H1 (cell line): ENCODE data around the gene SLC6A2. TPM values are rescaled to one million over a fixed set of nuclear protein-coding genes. Genes with fewer than 3 reads are reported as not detected.

Experiments used
- ASH2L ChIP-seq: fragments of 200-600, 300-600 bp; sonication (generic); IDR thresholded peaks from one replicate; pipeline ENCODE4 v1.7.1; 2017; ENCODE audit warnings: low read length
- CBX5 ChIP-seq: fragments of 300-800, 300-1000 bp; sonication (generic); IDR thresholded peaks from 2 replicates; pipeline ENCODE4 v1.7.1; 2016; ENCODE audit warnings: antibody characterized with exemption, low read length, low read depth
- CEBPB ChIP-seq: IDR thresholded peaks from 2 replicates; pipeline ENCODE4 v1.6.1; 2012; ENCODE audit warnings: low read depth, low read length
- JUN ChIP-seq: IDR thresholded peaks from 2 replicates; pipeline ENCODE4 v1.6.1; 2011; ENCODE audit warnings: low read depth, mild to moderate bottlenecking, improper control_type of control experiment, low read length
- MAFK ChIP-seq: IDR thresholded peaks from 2 replicates; pipeline ENCODE4 v1.6.1; 2012; ENCODE audit warnings: low read depth, mild to moderate bottlenecking, improper control_type of control experiment, low read length
- PHF8 ChIP-seq: fragments of 200-600 bp; sonication (generic); conservative IDR thresholded peaks from 2 replicates; pipeline ENCODE4 v1.7.1; 2012; ENCODE audit warnings: low read depth, mild to moderate bottlenecking, inconsistent platforms, low read length, moderate library complexity
- SIN3A ChIP-seq, 2 experiments: IDR thresholded peaks in 1 of 2; conservative IDR thresholded peaks in 1 of 2; 2 replicates each; pipeline ENCODE4 v1.6.1; 2011 to 2012; ENCODE audit warnings: low read length in 2 of 2, improper control_type of control experiment in 1 of 2, low read depth in 1 of 2, mild to moderate bottlenecking in 1 of 2
- SP2 ChIP-seq: IDR thresholded peaks from 2 replicates; pipeline ENCODE4 v1.6.1; 2012; ENCODE audit warnings: mild to moderate bottlenecking, low read length, inconsistent platforms
- TBP ChIP-seq: IDR thresholded peaks from 2 replicates; pipeline ENCODE4 v1.6.1; 2011; ENCODE audit warnings: low read depth, low read length, improper control_type of control experiment
- polyA plus RNA-seq, 7 experiments: library from polyadenylated mRNA; depleted of rRNA in 3 of 7; stranded (reverse) in 5 of 7; unstranded in 2 of 7; fragments of >200 nt in 5 of 7; fragments of 200-250 nt in 2 of 7; gene quantifications; 1 replicate in 5 of 7; 2 replicates in 1 of 7; 4 replicates in 1 of 7; pipeline versions ENCODE4 v1.2.1 to v1.2.3, GENCODE V29; 2011 to 2013; ENCODE audit warnings: missing spikeins in 2 of 7, mixed read lengths in 2 of 7
- total RNA-seq: library from RNA; stranded (reverse); fragmentation: NEBNext Ultra II Directional; extraction: Animal tissue kit (Norgen Biotek cat#: 25700); gene quantifications from 2 replicates; pipeline ENCODE4 v1.2.1, GENCODE V29; 2021
- TF ChIP-seq, protein P1 (sequence below): fragments of 300-600 bp; sonication (generic); IDR thresholded peaks from 2 replicates; pipeline ENCODE4 v1.7.1; 2012; ENCODE audit warnings: low read length, moderate library complexity, mild to moderate bottlenecking, inconsistent platforms; ENCODE audit not compliant: insufficient replicate concordance

The SLC6A2 gene
- total and polyA plus RNA-seq, 2 of the 8 experiments (the other 6 are each of a cell fraction or from before 2014, with no cell fraction given), result 0.35 TPM; not detected in 1

DNA sequence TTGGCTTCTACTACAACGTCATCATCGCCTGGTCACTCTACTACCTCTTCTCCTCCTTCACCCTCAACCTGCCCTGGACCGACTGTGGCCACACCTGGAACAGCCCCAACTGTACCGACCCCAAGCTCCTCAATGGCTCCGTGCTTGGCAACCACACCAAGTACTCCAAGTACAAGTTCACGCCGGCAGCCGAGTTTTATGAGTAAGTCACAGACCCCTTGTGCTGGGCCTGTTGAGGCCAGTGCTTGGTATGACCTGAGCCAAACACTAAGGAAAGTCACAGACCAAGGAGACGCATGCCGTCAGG is 16.1 kb downstream of the SLC6A2 start (continued):
- TF ChIP-seq, protein P1, sequence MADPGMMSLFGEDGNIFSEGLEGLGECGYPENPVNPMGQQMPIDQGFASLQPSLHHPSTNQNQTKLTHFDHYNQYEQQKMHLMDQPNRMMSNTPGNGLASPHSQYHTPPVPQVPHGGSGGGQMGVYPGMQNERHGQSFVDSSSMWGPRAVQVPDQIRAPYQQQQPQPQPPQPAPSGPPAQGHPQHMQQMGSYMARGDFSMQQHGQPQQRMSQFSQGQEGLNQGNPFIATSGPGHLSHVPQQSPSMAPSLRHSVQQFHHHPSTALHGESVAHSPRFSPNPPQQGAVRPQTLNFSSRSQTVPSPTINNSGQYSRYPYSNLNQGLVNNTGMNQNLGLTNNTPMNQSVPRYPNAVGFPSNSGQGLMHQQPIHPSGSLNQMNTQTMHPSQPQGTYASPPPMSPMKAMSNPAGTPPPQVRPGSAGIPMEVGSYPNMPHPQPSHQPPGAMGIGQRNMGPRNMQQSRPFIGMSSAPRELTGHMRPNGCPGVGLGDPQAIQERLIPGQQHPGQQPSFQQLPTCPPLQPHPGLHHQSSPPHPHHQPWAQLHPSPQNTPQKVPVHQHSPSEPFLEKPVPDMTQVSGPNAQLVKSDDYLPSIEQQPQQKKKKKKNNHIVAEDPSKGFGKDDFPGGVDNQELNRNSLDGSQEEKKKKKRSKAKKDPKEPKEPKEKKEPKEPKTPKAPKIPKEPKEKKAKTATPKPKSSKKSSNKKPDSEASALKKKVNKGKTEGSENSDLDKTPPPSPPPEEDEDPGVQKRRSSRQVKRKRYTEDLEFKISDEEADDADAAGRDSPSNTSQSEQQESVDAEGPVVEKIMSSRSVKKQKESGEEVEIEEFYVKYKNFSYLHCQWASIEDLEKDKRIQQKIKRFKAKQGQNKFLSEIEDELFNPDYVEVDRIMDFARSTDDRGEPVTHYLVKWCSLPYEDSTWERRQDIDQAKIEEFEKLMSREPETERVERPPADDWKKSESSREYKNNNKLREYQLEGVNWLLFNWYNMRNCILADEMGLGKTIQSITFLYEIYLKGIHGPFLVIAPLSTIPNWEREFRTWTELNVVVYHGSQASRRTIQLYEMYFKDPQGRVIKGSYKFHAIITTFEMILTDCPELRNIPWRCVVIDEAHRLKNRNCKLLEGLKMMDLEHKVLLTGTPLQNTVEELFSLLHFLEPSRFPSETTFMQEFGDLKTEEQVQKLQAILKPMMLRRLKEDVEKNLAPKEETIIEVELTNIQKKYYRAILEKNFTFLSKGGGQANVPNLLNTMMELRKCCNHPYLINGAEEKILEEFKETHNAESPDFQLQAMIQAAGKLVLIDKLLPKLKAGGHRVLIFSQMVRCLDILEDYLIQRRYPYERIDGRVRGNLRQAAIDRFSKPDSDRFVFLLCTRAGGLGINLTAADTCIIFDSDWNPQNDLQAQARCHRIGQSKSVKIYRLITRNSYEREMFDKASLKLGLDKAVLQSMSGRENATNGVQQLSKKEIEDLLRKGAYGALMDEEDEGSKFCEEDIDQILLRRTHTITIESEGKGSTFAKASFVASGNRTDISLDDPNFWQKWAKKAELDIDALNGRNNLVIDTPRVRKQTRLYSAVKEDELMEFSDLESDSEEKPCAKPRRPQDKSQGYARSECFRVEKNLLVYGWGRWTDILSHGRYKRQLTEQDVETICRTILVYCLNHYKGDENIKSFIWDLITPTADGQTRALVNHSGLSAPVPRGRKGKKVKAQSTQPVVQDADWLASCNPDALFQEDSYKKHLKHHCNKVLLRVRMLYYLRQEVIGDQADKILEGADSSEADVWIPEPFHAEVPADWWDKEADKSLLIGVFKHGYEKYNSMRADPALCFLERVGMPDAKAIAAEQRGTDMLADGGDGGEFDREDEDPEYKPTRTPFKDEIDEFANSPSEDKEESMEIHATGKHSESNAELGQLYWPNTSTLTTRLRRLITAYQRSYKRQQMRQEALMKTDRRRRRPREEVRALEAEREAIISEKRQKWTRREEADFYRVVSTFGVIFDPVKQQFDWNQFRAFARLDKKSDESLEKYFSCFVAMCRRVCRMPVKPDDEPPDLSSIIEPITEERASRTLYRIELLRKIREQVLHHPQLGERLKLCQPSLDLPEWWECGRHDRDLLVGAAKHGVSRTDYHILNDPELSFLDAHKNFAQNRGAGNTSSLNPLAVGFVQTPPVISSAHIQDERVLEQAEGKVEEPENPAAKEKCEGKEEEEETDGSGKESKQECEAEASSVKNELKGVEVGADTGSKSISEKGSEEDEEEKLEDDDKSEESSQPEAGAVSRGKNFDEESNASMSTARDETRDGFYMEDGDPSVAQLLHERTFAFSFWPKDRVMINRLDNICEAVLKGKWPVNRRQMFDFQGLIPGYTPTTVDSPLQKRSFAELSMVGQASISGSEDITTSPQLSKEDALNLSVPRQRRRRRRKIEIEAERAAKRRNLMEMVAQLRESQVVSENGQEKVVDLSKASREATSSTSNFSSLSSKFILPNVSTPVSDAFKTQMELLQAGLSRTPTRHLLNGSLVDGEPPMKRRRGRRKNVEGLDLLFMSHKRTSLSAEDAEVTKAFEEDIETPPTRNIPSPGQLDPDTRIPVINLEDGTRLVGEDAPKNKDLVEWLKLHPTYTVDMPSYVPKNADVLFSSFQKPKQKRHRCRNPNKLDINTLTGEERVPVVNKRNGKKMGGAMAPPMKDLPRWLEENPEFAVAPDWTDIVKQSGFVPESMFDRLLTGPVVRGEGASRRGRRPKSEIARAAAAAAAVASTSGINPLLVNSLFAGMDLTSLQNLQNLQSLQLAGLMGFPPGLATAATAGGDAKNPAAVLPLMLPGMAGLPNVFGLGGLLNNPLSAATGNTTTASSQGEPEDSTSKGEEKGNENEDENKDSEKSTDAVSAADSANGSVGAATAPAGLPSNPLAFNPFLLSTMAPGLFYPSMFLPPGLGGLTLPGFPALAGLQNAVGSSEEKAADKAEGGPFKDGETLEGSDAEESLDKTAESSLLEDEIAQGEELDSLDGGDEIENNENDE, result no peak
- TF ChIP-seq TBP (no peak), ASH2L (no peak), SIN3A (conservative IDR thresholded peaks at IDR 0.05 in 1 of 2, IDR thresholded peaks at IDR 0.05 in 1 of 2; ENCODE audit: low read depth in 1 of 2, low read length in 2 of 2) (no peak), PHF8 (no peak), CEBPB (no peak), SP2 (no peak), CBX5 (no peak), JUN (no peak), MAFK (no peak)
